GM19238 (cell line): ENCODE measurements around the gene ATP1A3.

ENCODE experiments used
- DNase-seq: peaks from one replicate; pipeline ENCODE4 v3.0.0; 2011; ENCODE audit warnings: low spot score; ENCODE audit not compliant: insufficient read length

The ATP1A3 gene

GRCh38 chr19:41929536-41930071 lies 64.4 kb downstream of the ATP1A3 start:
- DNase-seq: no peak

GRCh38 chr19:41928754-41929535 lies 65.1 kb downstream of the ATP1A3 start:
- no peak for DNase-seq

- no peak for DNase-seq
These were observed 65.8 kb downstream of the ATP1A3 start, which contains the start of gene ERFL for GRCh38 chr19:41928221-41928683. ERFL (minus strand) TSS chr19:41928449; CDS start chr19:41912919, 15,530 bp downstream.

DNA sequence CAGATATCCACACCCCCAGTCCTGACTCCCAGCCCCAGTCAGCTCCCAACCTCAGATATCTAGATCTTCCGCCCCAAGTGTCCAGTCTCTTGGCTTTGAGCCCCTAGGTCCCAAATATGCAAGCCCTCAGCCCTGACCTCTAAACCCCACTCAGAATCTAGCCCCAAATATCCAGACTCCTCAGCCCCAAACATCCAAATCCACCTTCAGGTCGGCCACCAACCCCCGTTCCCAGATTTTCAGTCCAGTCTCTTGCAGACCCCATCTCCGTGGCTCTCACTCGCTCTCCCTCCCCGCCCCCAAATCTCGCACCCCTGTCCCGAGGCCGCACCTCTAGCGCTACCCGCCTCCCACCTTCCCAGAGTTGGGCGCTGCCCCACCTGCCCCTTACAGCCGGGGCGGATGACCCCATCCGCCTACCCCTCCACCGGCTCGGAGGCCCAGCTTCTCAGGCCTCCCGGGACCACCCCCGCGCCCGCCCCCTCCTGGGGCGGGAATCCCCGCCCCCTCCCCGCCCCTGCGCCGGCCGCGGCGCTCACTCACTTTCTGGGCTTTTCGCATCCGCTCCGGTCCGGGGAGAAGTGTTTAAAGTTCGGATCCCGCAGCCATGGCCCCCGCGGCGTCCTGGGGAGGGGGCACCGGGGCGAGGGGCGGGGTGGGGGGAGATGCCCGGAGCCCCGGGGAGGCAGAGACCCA lies 66.4 kb downstream of the ATP1A3 start:
- no peak for DNase-seq

GRCh38 chr19:41926763-41927496 lies 67.1 kb downstream of the ATP1A3 start:
- DNase-seq: no peak

DNA sequence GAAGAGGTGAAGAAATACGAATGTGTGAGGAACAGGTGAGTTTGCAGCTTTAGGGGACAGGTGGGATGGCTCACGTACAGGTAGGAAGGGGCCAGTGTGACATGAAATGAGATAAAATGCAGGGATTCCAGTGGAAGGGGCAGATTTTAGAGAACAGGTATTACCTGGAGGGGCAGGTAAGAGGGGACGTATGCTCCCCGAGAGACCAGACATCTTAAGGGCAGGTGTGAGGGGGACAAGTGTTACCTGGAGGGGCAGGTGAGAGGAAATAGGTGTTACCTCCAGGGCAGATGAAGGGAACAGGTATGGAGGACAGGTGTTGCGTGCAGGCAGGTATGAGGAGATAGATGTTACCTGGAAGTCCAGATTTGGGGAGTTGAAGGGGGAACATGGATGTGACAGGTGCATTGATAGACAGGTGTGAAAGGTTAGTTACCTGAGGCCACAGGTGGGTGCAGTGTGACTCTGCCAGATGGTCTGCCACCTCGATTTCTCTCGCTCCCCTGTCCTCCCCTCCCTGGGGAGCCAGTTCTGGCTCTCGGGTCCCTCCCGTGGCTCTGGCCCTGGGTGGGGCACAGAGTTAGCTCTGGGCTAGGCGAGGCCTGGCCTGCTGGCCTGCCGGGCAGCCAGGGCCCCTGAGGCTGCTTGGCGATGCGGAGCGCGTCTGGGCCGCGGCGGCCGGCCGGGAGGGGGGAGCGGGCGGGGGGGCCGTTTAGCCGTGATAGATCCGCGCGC lies 67.8 kb downstream of the ATP1A3 start:
- no peak for DNase-seq

- no peak for DNase-seq
These were observed 68.6 kb downstream of the ATP1A3 start for GRCh38 chr19:41925208-41926003.

GRCh38 chr19:41924151-41925145 lies 69.6 kb downstream of the ATP1A3 start:
- no peak for DNase-seq

DNA sequence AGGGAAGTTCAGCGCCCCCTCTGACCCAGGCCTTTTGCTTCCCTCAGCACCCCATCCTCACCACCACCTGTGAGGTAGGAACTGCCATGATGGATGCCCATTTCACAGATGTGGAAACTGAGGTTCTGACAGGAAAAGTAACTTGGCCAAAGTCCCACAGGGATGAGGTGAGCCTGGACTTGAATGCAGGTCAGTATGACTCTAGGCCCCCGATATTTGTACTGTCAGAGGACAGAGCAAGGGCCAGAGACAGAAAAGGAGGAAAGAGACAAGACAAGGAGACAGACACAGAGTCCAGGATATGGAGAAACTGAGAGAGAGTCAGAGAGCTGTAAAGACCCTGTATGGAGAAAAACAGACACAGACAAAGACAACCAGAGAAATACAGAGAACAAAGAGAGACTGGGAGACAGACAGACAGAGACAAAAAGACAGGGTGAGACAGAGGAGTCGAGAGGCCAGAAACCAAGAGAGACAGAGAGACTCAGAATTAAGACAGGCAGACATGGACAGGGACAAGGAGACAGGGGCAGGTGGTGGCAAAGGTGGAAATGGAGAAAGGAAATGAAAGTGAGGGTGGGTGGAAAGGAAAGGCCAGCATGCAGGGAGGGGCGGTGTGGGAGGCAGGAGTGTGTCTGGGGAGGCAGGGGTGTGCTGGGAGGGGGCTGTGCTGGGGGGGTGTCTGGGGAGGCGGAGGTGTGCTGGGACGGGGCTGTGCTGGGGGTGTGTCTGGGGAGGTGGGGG lies 70.8 kb downstream of the ATP1A3 start:
- DNase-seq: no peak

GRCh38 chr19:41922585-41922984 lies 71.4 kb downstream of the ATP1A3 start:
- no peak for DNase-seq

DNA sequence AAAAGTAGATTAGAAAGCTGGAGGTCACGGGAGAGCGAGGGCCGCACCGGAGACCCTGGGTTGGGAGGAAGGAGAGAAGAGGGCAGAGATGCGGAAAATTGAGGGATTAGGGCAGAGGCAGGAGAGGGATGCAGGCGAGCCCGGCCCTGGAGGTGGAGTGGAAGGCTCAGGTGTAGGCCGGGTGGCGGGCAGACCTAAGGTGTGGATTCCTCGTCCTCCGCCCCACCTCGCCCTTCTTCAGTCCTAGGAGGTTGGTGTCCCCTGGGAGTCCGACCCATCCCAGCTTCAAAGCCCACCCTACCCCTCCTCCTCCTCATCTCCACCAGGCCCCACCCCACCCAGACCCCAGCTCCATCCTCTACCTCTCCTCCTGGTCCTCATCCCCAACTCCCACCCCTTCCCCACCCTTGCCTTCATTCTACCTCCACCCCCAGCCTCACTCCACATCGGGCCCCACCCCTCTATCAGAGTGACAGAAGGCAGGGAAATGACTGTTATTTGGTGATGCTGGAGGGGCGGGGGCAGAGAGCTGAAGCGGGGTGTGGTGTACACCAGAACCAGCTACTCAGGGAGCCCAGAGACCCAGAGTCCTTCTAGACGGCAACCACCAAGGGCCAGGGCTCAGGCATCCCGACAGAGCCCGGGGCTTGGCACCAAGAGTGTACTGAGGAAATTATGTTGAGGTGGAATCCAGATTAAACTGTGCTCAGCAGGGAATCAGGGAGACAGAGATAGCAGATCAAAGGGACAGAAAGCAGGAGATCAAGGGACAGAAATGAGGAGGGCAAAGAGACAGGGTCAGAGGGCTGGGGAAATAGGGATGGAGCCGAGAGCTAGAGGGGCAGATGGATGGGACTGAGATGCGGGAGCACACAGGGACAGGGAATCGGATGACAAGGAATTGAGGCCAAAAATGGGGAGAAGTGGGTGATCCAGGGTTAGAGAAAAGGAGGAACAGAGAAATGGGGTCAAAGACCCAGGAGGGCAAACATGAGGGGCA lies 72.2 kb downstream of the ATP1A3 start:
- DNase-seq: no peak

DNA sequence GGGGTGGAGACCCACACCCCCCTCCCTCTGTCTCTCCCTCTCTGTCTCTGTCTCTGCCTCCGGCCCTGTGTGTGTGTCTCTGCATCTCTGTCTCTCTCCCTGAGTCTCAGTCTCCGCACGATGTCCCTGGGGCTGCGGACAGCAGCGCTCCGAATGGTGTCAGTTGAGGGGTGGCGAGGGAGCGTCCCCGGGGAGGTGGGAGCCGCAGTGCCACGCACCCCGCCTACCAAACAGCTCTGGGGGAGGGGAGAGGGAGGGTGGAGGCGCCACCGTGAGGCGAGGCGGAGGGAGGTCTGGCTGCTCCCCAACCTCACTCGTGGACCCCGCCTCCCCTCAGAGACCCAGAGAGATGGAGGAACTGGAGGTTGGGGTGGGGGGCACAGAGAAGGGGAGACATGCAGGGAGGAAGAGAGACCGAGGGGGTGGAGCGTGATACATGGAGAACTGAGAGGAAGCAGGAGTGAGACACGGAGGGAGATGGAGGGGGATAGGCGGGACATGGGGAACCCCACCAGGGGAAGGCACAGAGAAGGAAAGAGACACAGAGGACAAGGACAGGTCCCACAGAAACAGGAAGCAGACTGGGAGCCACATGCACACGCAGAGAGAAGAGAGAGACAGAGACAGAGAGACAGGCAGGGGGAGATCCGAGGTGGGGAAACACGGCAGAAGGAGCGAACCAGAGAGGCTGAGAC lies 73.0 kb downstream of the ATP1A3 start:
- DNase-seq: no peak

DNA sequence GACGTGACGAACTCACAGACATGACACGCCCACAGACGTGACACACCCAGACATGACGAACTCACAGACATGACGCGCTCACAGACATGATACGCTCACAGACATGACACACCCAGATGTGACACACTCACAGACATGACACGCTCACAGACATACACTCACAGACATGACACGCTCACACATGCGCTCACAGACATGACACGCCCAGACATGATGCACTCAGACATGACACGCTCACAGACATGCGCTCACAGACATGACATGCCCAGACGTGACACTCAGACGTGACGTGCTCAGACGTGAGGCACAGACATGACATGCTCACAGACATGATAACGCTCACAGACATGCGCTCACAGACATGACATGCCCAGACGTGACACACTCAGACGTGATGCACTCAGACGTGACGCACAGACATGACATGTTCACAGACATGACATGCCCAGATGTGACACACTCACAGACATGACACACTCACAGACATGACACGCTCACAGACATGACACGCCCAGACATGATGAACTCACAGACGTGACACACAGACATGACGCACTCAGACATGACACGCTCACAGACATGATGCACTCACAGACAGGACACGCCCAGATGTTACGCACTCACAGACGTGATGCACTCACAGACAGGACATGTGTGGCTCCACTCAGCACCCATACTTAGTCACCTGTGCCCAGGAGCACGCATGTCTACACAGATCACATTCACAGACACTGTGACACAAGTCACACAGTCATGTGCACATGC lies 73.9 kb downstream of the ATP1A3 start:
- no peak for DNase-seq

- DNase-seq: no peak
These were observed 75.3 kb downstream of the ATP1A3 start for GRCh38 chr19:41918653-41919244.

DNA sequence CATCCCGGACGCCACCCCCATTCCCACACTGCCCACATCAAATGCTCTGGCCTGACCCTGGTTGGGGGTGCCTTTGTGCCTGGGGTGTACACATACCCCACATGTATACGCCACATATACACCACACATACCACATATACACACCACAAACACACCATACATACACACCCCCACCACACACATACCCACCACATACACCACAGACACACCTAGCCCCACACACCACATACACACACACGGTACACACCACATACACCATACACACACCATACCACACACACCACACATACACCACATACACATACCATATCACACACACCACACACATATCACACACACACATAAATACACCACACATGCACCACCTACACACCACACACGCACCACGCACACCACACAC lies 75.9 kb downstream of the ATP1A3 start:
- DNase-seq: no peak
